ENCODE measurements around the gene MGLL.

GRCh38 chr3:127761441-127761801 is 60.9 kb downstream of the MGLL start:
- no peak for TF ChIP-seq CTCF (IDR thresholded peaks at IDR 0.05; ENCODE audit: insufficient read depth, low read length, poor library complexity, severe bottlenecking)
- TF ChIP-seq EZH2phosphoT487 (conservative IDR thresholded peaks at IDR 0.05; ENCODE audit: low read length): no peak
